WTC11 (cell line): Measurements from ENCODE around the gene BFSP1. TPM values are rescaled to one million over a fixed set of nuclear protein-coding genes. Genes with fewer than 3 reads are reported as not detected.

ENCODE experiments used
- ATAC-seq: fragments of 200-7000 bp; cut with Tn5 transposase; 2 replicates; pipeline ENCODE4 v1.10.0; 2021; ENCODE audit warnings: mild to moderate bottlenecking, moderate library complexity
- CTCF ChIA-PET: fragments of 300-600 bp; sonication (Branson Sonifier 250); formaldehyde crosslinking; loops from one replicate; lab custom pipeline; 2021; ENCODE audit warnings: antibody characterized with exemption; lab: Charles Lee
- POLR2A ChIA-PET: fragments of 350-600 bp; sonication (Branson Sonifier 250); formaldehyde crosslinking; loops from one replicate; lab custom pipeline; 2021; ENCODE audit warnings: antibody characterized with exemption; lab: Charles Lee
- DNase-seq: peaks from one replicate; pipeline ENCODE4 v3.0.0; 2021; ENCODE audit warnings: low spot score
- H3K27ac Mint-ChIP-seq: 2 replicates; pipeline ENCODE4 v1.8.0; 2021; ENCODE audit warnings: mixed read lengths
- H3K27me3 Mint-ChIP-seq: 2 replicates; pipeline ENCODE4 v1.8.0; 2021; ENCODE audit warnings: low read depth, mild to moderate bottlenecking, moderate library complexity, mixed read lengths
- H3K36me3 Mint-ChIP-seq: 2 replicates; pipeline ENCODE4 v1.8.0; 2021; ENCODE audit warnings: mixed read lengths
- H3K4me1 Mint-ChIP-seq: 2 replicates; pipeline ENCODE4 v1.8.0; 2022; ENCODE audit warnings: mixed read lengths
- H3K4me3 Mint-ChIP-seq: 2 replicates; pipeline ENCODE4 v1.8.0; 2021; ENCODE audit warnings: mild to moderate bottlenecking, moderate library complexity, mixed read lengths
- H3K9me3 Mint-ChIP-seq: 2 replicates; pipeline ENCODE4 v1.8.0; 2021; ENCODE audit warnings: mixed read lengths
- AR ChIP-seq: fragments of 250-450 bp; sonication (Bioruptor Pico); IDR thresholded peaks from 2 replicates; pipeline ENCODE4 v1.9.0; 2021; ENCODE audit warnings: mild to moderate bottlenecking
- E2F4 ChIP-seq: sonication (generic); formaldehyde crosslinking; IDR thresholded peaks from 2 replicates; pipeline ENCODE4 v1.8.1; 2022; ENCODE audit warnings: low read depth, mild to moderate bottlenecking, moderate library complexity, missing genetic modification reagents, borderline replicate concordance
- ETV6 ChIP-seq: sonication (generic); formaldehyde crosslinking; IDR thresholded peaks from 2 replicates; pipeline ENCODE4 v1.8.1; 2022; ENCODE audit warnings: mild to moderate bottlenecking, missing genetic modification reagents
- FOXK1 ChIP-seq: sonication (generic); formaldehyde crosslinking; IDR thresholded peaks from 2 replicates; pipeline ENCODE4 v1.8.0; 2022; ENCODE audit warnings: mild to moderate bottlenecking, moderate library complexity, missing genetic modification reagents
- GABPB1 ChIP-seq: sonication (generic); formaldehyde crosslinking; IDR thresholded peaks from 2 replicates; pipeline ENCODE4 v1.8.1; 2023; ENCODE audit warnings: mild to moderate bottlenecking, missing genetic modification reagents
- GTF2I ChIP-seq: fragments of 250-450 bp; sonication (Bioruptor Pico); conservative IDR thresholded peaks from 2 replicates; pipeline ENCODE4 v1.4.0; 2021; ENCODE audit warnings: mild to moderate bottlenecking
- MYBL2 ChIP-seq: sonication (generic); formaldehyde crosslinking; IDR thresholded peaks from 2 replicates; pipeline ENCODE4 v1.8.1; 2023; ENCODE audit warnings: mild to moderate bottlenecking, moderate library complexity, missing genetic modification reagents
- NFE2L1 ChIP-seq: sonication (generic); formaldehyde crosslinking; IDR thresholded peaks from 2 replicates; pipeline ENCODE4 v1.8.1; 2023; ENCODE audit warnings: missing genetic modification reagents
- NR1H2 ChIP-seq: sonication (generic); formaldehyde crosslinking; IDR thresholded peaks from 2 replicates; pipeline ENCODE4 v1.9.0; 2021; ENCODE audit warnings: mild to moderate bottlenecking, moderate library complexity, missing genetic modification reagents
- RELA ChIP-seq: sonication (generic); formaldehyde crosslinking; IDR thresholded peaks from 2 replicates; pipeline ENCODE4 v1.8.1; 2022; ENCODE audit warnings: missing genetic modification reagents, mild to moderate bottlenecking, borderline replicate concordance
- SMAD3 ChIP-seq: sonication (generic); formaldehyde crosslinking; IDR thresholded peaks from 2 replicates; pipeline ENCODE4 v1.8.0; 2022; ENCODE audit warnings: missing genetic modification reagents, mild to moderate bottlenecking, borderline replicate concordance
- SOX15 ChIP-seq: fragments of 250-450 bp; sonication (Bioruptor Pico); IDR thresholded peaks from 2 replicates; pipeline ENCODE4 v1.9.0; 2021; ENCODE audit warnings: mild to moderate bottlenecking
- TEAD4 ChIP-seq: sonication (generic); formaldehyde crosslinking; IDR thresholded peaks from 2 replicates; pipeline ENCODE4 v1.8.0; 2022; ENCODE audit warnings: mild to moderate bottlenecking, missing genetic modification reagents
- ZMAT4 ChIP-seq: fragments of 250-450 bp; sonication (Bioruptor Pico); IDR thresholded peaks from 2 replicates; pipeline ENCODE4 v1.9.0; 2021; ENCODE audit warnings: mild to moderate bottlenecking
- ZNF121 ChIP-seq: sonication (generic); formaldehyde crosslinking; IDR thresholded peaks from 2 replicates; pipeline ENCODE4 v1.8.0; 2023; ENCODE audit warnings: missing genetic modification reagents
- ZNF138 ChIP-seq: sonication (generic); formaldehyde crosslinking; conservative IDR thresholded peaks from 2 replicates; pipeline ENCODE4 v1.8.1; 2022; ENCODE audit warnings: mild to moderate bottlenecking, moderate library complexity, missing genetic modification reagents
- ZNF232 ChIP-seq: sonication (generic); formaldehyde crosslinking; IDR thresholded peaks from 2 replicates; pipeline ENCODE4 v1.8.0; 2022; ENCODE audit warnings: mild to moderate bottlenecking, missing genetic modification reagents
- ZNF281 ChIP-seq: sonication (generic); formaldehyde crosslinking; IDR thresholded peaks from 2 replicates; pipeline ENCODE4 v1.8.0; 2023; ENCODE audit warnings: mild to moderate bottlenecking, missing genetic modification reagents
- ZNF425 ChIP-seq: fragments of 250-450 bp; sonication (Bioruptor Pico); conservative IDR thresholded peaks from 2 replicates; pipeline ENCODE4 v1.9.0; 2021; ENCODE audit warnings: mild to moderate bottlenecking
- ZNF671 ChIP-seq: fragments of 250-450 bp; sonication (Bioruptor Pico); IDR thresholded peaks from 2 replicates; pipeline ENCODE4 v1.8.0; 2021; ENCODE audit warnings: mild to moderate bottlenecking
- total RNA-seq: library from RNA; stranded (reverse); gene quantifications from 3 replicates; pipeline ENCODE4 v1.2.3, GENCODE V29; 2021

Gene BFSP1
- total RNA-seq, 1 experiment from 2014 or later: 3.0 TPM

GRCh38 chr20:17468073-17468840 is 62.9 kb downstream of the BFSP1 start:
- no peaks in the 10 kb centered on the region for H3K36me3 Mint-ChIP-seq
- H3K27me3 Mint-ChIP-seq: no peaks in the 10 kb centered on the region
- no peak for TF ChIP-seq E2F4 (CRISPR knock-in tag)
- no peak for TF ChIP-seq ZNF121 (CRISPR knock-in tag)
- TF ChIP-seq ETV6 (CRISPR knock-in tag): no peak
- no peak overlapping the region for H3K4me3 Mint-ChIP-seq
- no peaks in the 10 kb centered on the region for H3K9me3 Mint-ChIP-seq
- H3K4me1 Mint-ChIP-seq: no peaks in the 10 kb centered on the region
- no peak overlapping the region for H3K27ac Mint-ChIP-seq
- DNase-seq: no peak
- ChIA-PET CTCF (no interaction called here), POLR2A (no interaction called here)
- ATAC-seq: no peak

- POLR2A ChIA-PET: no interaction called here
- H3K9me3 Mint-ChIP-seq: no peaks in the 10 kb centered on the region
- DNase-seq: no peak
- no peaks in the 10 kb centered on the region for H3K4me1 Mint-ChIP-seq
- CTCF ChIA-PET: interaction anchor here (1.2 to 1.5 kb wide), 2 partner anchors 25 to 665 kb away, joined by 3 to 4 read pairs; no protein-coding TSS in a partner anchor
- H3K27me3 Mint-ChIP-seq: no peaks in the 10 kb centered on the region
- no peak for TF ChIP-seq ZNF671
- no peak for TF ChIP-seq RELA
- TF ChIP-seq ZMAT4 (CRISPR knock-in tag): no peak
- TF ChIP-seq AR (CRISPR knock-in tag): no peak
- TF ChIP-seq NR1H2 (CRISPR knock-in tag): no peak
- no peak for TF ChIP-seq ZNF232 (CRISPR knock-in tag)
- no peak for TF ChIP-seq MYBL2
- TF ChIP-seq ZNF281 (CRISPR knock-in tag): no peak
- TF ChIP-seq ZNF138: no peak
- no peak for TF ChIP-seq TEAD4 (CRISPR knock-in tag)
- TF ChIP-seq NFE2L1 (CRISPR knock-in tag): no peak
- no peak for TF ChIP-seq SOX15 (CRISPR knock-in tag)
- TF ChIP-seq ZNF425 (CRISPR knock-in tag): no peak
- no peak for TF ChIP-seq SMAD3 (CRISPR knock-in tag)
- no peak for TF ChIP-seq GABPB1 (CRISPR knock-in tag)
- no peak for TF ChIP-seq FOXK1 (CRISPR knock-in tag)
- TF ChIP-seq GTF2I: no peak
- H3K36me3 Mint-ChIP-seq: no peaks in the 10 kb centered on the region
- H3K4me3 Mint-ChIP-seq: no peak overlapping the region
- ATAC-seq: no peak
- no peak overlapping the region for H3K27ac Mint-ChIP-seq
Measured at GRCh38 chr20:17467120-17467655, 64.0 kb downstream of the BFSP1 start.
